ENCODE measurements around the gene WDFY4. TPM values are rescaled to one million over a fixed set of nuclear protein-coding genes. Genes with fewer than 3 reads are reported as not detected.

WDFY4 gene
- total RNA-seq, 1 experiment from 2014 or later = not detected

DNA sequence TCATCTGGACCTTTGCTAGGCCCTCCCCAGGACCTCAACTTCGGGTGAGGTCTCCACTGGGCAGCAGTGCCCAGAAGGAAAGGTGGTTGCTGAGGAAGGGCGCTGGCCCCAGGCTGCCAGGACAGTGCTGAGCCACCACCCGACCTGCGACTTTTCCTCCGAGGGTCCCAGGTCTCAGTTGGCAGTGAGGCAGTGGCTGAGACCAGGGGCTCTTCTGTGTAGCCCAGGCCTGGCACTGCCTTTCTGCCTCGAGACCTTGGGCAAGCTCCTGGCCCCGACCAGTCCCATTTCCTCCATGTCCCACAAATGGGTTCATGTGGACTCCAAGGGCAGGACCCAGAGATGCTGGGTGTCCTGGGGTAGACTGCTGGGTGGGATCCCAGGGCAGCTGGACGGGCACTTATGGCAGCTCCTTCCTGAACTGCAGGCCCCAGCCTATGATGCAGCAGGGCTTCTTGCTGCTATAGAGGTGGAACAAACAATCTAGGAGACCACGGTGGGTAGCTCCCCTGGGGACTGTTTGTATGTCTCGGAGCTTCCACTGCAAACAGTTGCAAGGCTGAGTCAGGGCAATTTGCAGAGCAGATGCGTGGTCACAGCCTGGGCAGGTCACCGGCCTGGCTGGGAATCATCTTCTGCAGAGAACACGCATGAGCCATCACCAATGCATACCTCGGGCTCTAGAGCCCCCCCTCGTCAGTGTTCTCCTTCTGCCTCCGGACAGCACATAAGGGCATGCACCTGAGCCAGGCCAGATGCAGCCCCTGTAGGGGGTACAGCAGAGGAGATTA is 272.9 kb downstream of the WDFY4 start:
- Mint-ChIP-seq H3K4me3 (no peak overlapping the region), H3K27ac (no peak overlapping the region), H3K27me3 (ENCODE audit: low read depth) (peaks cover 12% of the 10 kb centered on the region), H3K4me1 (no peaks in the 10 kb centered on the region), H3K9me3 (peaks cover 0 to 2% of the 10 kb centered on the region in 2 experiments; a peak in 1 of 5 replicates), H3K36me3 (ENCODE audit: insufficient read depth in 1 of 3, low read depth in 3 of 3) (peaks cover 0 to 3% (median 0%) of the 10 kb centered on the region in 3 experiments; a peak in 2 of 7 replicates)
- no peak overlapping the region for H2BK20ac ChIP-seq (ENCODE audit: low read depth, low read length, poor library complexity, severe bottlenecking)
- H3K79me2 ChIP-seq (ENCODE audit: insufficient read depth, low read length) = no peaks in the 10 kb centered on the region
- no peaks in the 10 kb centered on the region for H3K79me1 ChIP-seq (ENCODE audit: insufficient read depth, low read depth, low read length, poor library complexity, severe bottlenecking)
- no peak overlapping the region for H3K9ac ChIP-seq (ENCODE audit: extremely low read depth, insufficient read length, low read length)
- H3K4ac ChIP-seq (ENCODE audit: low read depth, low read length) = no peak overlapping the region
- H2BK120ac ChIP-seq (ENCODE audit: low read depth, low read length, poor library complexity, severe bottlenecking) = no peak overlapping the region
- no peak overlapping the region for H4K8ac ChIP-seq (replicated peaks; ENCODE audit: insufficient read length, low read depth, low read length)
- no peak for DNase-seq
- H4K91ac ChIP-seq (ENCODE audit: insufficient read length, low read depth, low read length) = no peak overlapping the region
- H2BK5ac ChIP-seq (ENCODE audit: insufficient read length, low read length) = no peak overlapping the region
- no peaks in the 10 kb centered on the region for H4K20me1 ChIP-seq (ENCODE audit: control insufficient read depth, insufficient read depth, insufficient read length)
- no peak overlapping the region for H4K5ac ChIP-seq (ENCODE audit: insufficient read length, low read depth, low read length)
- no peak overlapping the region for H3K23ac ChIP-seq (ENCODE audit: insufficient read length, low read depth, low read length)
- no peak overlapping the region for H3K27ac ChIP-seq (ENCODE audit: insufficient read length, low read depth, low read length)
- H3K27me3 ChIP-seq (ENCODE audit: insufficient read depth, low read length) = no peaks in the 10 kb centered on the region
- no peak overlapping the region for H2AK5ac ChIP-seq (ENCODE audit: insufficient read length, low read length)
- no peak overlapping the region for H3K56ac ChIP-seq (ENCODE audit: insufficient read length, low read depth, low read length)
- H3K9me3 ChIP-seq (ENCODE audit: control insufficient read depth, low read depth, low read length) = no peaks in the 10 kb centered on the region
- no peak overlapping the region for H2BK12ac ChIP-seq (ENCODE audit: insufficient read length, low read depth, low read length)
- H3K4me2 ChIP-seq (ENCODE audit: insufficient read depth, insufficient read length, low read length) = no peak overlapping the region
- no peak for TF ChIP-seq CTCF (conservative IDR thresholded peaks at IDR 0.05)
- no peaks in the 10 kb centered on the region for H3K23me2 ChIP-seq (ENCODE audit: insufficient read length, low read depth, low read length, poor library complexity, severe bottlenecking)
- no peak overlapping the region for H3T11ph ChIP-seq (ENCODE audit: low read length)
- no peak overlapping the region for H3K14ac ChIP-seq (ENCODE audit: insufficient read depth, low read length)
- no peak overlapping the region for H2AFZ ChIP-seq (ENCODE audit: low read length)
- H3K18ac ChIP-seq (ENCODE audit: insufficient read length, low read depth, low read length) = no peak overlapping the region
- no peak overlapping the region for H2BK15ac ChIP-seq (ENCODE audit: low read depth, low read length)
- WGBS (ENCODE audit: extremely low coverage, insufficient read length, low lambda C conversion rate) = no CpG with 5 or more reads among the region's 16 CpGs
- H3K4me1 ChIP-seq (ENCODE audit: insufficient read depth, low read length) = no peaks in the 10 kb centered on the region

Data from H9 (cell line).